CD14-positive monocyte (primary cell): ENCODE results near the gene GATA5. TPM values are rescaled to one million over a fixed set of nuclear protein-coding genes. Genes with fewer than 3 reads are reported as not detected.

ENCODE experiments used
- DNase-seq, 3 donors: peaks; one replicate each; pipeline ENCODE4 v3.0.0-alpha.2; 2011 to 2022
- H2AFZ ChIP-seq: 2 replicates; pipeline ENCODE4 v1.6.0; 2012; ENCODE audit warnings: mild to moderate bottlenecking, low read depth, low read length, inconsistent platforms; ENCODE audit not compliant: insufficient read depth, poor library complexity, severe bottlenecking
- H3K27ac ChIP-seq, 2 donors: 1 replicate in 1 of 2; 2 replicates in 1 of 2; pipeline ENCODE4 v1.5.1; 2012 to 2013; ENCODE audit warnings: low read length in 2 of 2, control low read depth in 1 of 2, inconsistent platforms in 1 of 2, low read depth in 1 of 2, mild to moderate bottlenecking in 1 of 2
- H3K27me3 ChIP-seq, 2 donors: one replicate each; pipeline versions ENCODE4 v1.6.0 to v1.6.1; 2011 to 2013; ENCODE audit warnings: low read length in 2 of 2; ENCODE audit not compliant: control insufficient read depth in 2 of 2, insufficient read depth in 2 of 2
- H3K36me3 ChIP-seq, 2 donors: replicated peaks in 1 of 2; 1 replicate in 1 of 2; 2 replicates in 1 of 2; pipeline versions ENCODE4 v1.5.1 to v1.6.1; 2012 to 2013; ENCODE audit warnings: low read length in 2 of 2, control low read depth in 1 of 2, inconsistent platforms in 1 of 2, mild to moderate bottlenecking in 1 of 2; ENCODE audit not compliant: insufficient read depth in 2 of 2, control insufficient read depth in 1 of 2
- H3K4me1 ChIP-seq, 2 donors: 1 replicate in 1 of 2; 2 replicates in 1 of 2; pipeline versions ENCODE4 v1.5.1 to v1.6.1; 2012 to 2013; ENCODE audit warnings: low read length in 2 of 2, control low read depth in 1 of 2, inconsistent platforms in 1 of 2, mild to moderate bottlenecking in 1 of 2, moderate library complexity in 1 of 2; ENCODE audit not compliant: insufficient read depth in 2 of 2, control insufficient read depth in 1 of 2
- H3K4me2 ChIP-seq: replicated peaks from 2 replicates; pipeline ENCODE3; 2012; ENCODE audit warnings: low read length, moderate library complexity, mild to moderate bottlenecking; ENCODE audit not compliant: poor library complexity, severe bottlenecking; ENCODE audit errors: extremely low read depth
- H3K4me3 ChIP-seq, 3 experiments: fragments of 200-600 bp in 1 of 3; sonication (generic) in 1 of 3; replicated peaks in 1 of 3; 1 replicate in 2 of 3; 2 replicates in 1 of 3; pipeline ENCODE4 v1.5.1; 2011 to 2013; ENCODE audit warnings: low read length in 3 of 3, mild to moderate bottlenecking in 3 of 3, control low read depth in 2 of 3, low read depth in 2 of 3, inconsistent platforms in 1 of 3, moderate library complexity in 1 of 3
- H3K79me2 ChIP-seq: 2 replicates; pipeline ENCODE4 v1.6.0; 2012; ENCODE audit warnings: mild to moderate bottlenecking, control low read depth, inconsistent platforms, low read length, moderate library complexity; ENCODE audit not compliant: insufficient read depth
- H3K9ac ChIP-seq: 2 replicates; pipeline ENCODE4 v1.6.0; 2017; ENCODE audit warnings: low read length, mild to moderate bottlenecking; ENCODE audit not compliant: insufficient read depth, poor library complexity, severe bottlenecking
- H3K9me3 ChIP-seq, 2 donors: replicated peaks in 1 of 2; 1 replicate in 1 of 2; 2 replicates in 1 of 2; pipeline versions ENCODE4 v1.5.1 to v1.6.1; 2012 to 2013; ENCODE audit warnings: low read length in 2 of 2, control low read depth in 1 of 2; ENCODE audit not compliant: control insufficient read depth in 1 of 2, insufficient read depth in 1 of 2
- H4K20me1 ChIP-seq: 2 replicates; pipeline ENCODE4 v1.6.0; 2012; ENCODE audit warnings: mild to moderate bottlenecking, low read length, control low read depth, moderate library complexity; ENCODE audit not compliant: insufficient read depth
- H3K27ac Mint-ChIP-seq, 7 donors: one replicate each; pipeline ENCODE4 v1.8.0; 2020; ENCODE audit warnings: mild to moderate bottlenecking in 7 of 7, mixed read lengths in 7 of 7, moderate library complexity in 6 of 7, inconsistent platforms in 2 of 7
- H3K27me3 Mint-ChIP-seq, 3 donors: one replicate each; pipeline ENCODE4 v1.8.0; 2021 to 2022; ENCODE audit warnings: low read depth in 3 of 3, mild to moderate bottlenecking in 3 of 3, mixed read lengths in 3 of 3, moderate library complexity in 3 of 3, inconsistent platforms in 1 of 3
- H3K36me3 Mint-ChIP-seq, 2 donors: one replicate each; pipeline ENCODE4 v1.8.0; 2020; ENCODE audit warnings: mixed read lengths in 2 of 2, inconsistent platforms in 1 of 2, mild to moderate bottlenecking in 1 of 2
- H3K4me1 Mint-ChIP-seq: one replicate; pipeline ENCODE4 v1.8.0; 2020; ENCODE audit warnings: mild to moderate bottlenecking, mixed read lengths
- H3K4me3 Mint-ChIP-seq, 2 donors: one replicate each; pipeline ENCODE4 v1.8.0; 2020; ENCODE audit warnings: mild to moderate bottlenecking in 2 of 2, mixed read lengths in 2 of 2, moderate library complexity in 1 of 2
- H3K9me3 Mint-ChIP-seq, 7 donors: one replicate each; pipeline ENCODE4 v1.8.0; 2020 to 2022; ENCODE audit warnings: mixed read lengths in 7 of 7, mild to moderate bottlenecking in 6 of 7, moderate library complexity in 6 of 7, inconsistent platforms in 2 of 7
- WGBS: methylation state at CpG from one replicate; pipeline ENCODE4 v1.1.5; 2013; ENCODE audit warnings: missing lambda C conversion rate; ENCODE audit not compliant: insufficient coverage; 5-methylcytosine and 5-hydroxymethylcytosine counted together
- intact Hi-C, 2 donors: fragments of 100-400 bp; cut with micrococcal nuclease; formaldehyde crosslinking; loops; one replicate each; pipeline versions ENCODE4 v1.15.0 to v1.15.1; 2023
- polyA minus RNA-seq: library from RNA; depleted of rRNA, polyadenylated mRNA; stranded (reverse); fragments of >200 nt; gene quantifications from 2 replicates; pipeline ENCODE4 v1.2.3, GENCODE V29; 2012
- polyA plus RNA-seq, 3 donors: library from polyadenylated mRNA; depleted of rRNA in 1 of 3; unstranded in 2 of 3; stranded (reverse) in 1 of 3; fragments of 300-500 nt in 2 of 3; fragments of >200 nt in 1 of 3; fragmentation: Illumina TruSeq in 2 of 3; gene quantifications; 1 replicate in 2 of 3; 2 replicates in 1 of 3; pipeline ENCODE4 v1.2.3, GENCODE V29; 2012 to 2021
- total RNA-seq, 12 experiments: library from RNA in 1 of 12; stranded (reverse) in 1 of 12; fragments of 120-200 nt in 1 of 12; gene quantifications; one replicate each; pipeline ENCODE4 v1.2.4 and lab custom pipeline; 2013 to 2026; ENCODE audit warnings: mixed read lengths in 6 of 12, inconsistent platforms in 1 of 12
- TF ChIP-seq, protein P1 (sequence below): fragments of 200-600 bp; IDR thresholded peaks from one replicate; pipeline ENCODE4 v1.8.0; 2022; ENCODE audit warnings: antibody characterized with exemption, mild to moderate bottlenecking

GATA5 gene
- total RNA-seq (2013) = not detected
- polyA plus RNA-seq = not detected
- polyA minus RNA-seq = not detected in 2 replicates
- 0 to 0.45 (median 0.05) reads per million in 11 experiments for total RNA-seq (lab: John Stamatoyannopoulos, UW)

DNA sequence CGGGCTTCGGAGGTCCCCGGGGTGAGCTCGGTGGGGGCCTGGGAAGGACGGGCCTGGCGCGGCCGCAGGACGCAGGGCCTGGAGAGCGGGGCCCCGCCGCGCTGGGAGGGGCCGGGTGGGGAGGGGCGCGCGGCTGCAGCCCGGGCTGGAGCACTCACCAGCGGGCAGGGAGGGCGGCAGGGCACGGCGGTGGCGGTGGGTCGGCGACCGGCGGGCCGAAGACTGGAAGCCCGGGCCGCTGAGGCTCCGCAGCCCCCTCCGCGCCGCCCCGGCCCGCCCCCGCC, at the start of gene GATA5:
TSS of gene GATA5 (minus strand) at position 224 of the 284 bp plus-strand sequence. CDS start 474 bp downstream, outside the sequence.
- Mint-ChIP-seq H3K27ac (no peak within 1 kb of the TSS), H3K4me3 (peak within 1 kb of the TSS in 1 of 2 donors; percentile 87), H3K27me3 (peaks cover 58 to 91% (median 69%) of the 10 kb centered on the region in 3 donors), H3K36me3 (peaks cover 0 to 1% of the 10 kb centered on the region in 2 donors), H3K9me3 (peaks cover 0 to 10% (median 5%) of the 10 kb centered on the region in 7 donors), H3K4me1 (no peaks in the 10 kb centered on the region)
- Histone ChIP-seq H2AFZ (no peak within 1 kb of the TSS), H3K4me3 (no peak within 1 kb of the TSS), H3K4me2 (no peak within 1 kb of the TSS), H3K4me1 (no peaks in the 10 kb centered on the region), H4K20me1 (no peaks in the 10 kb centered on the region), H3K9me3 (peaks cover 0 to 5% of the 10 kb centered on the region in 2 donors), H3K79me2 (no peaks in the 10 kb centered on the region), H3K27me3 (peaks cover 23 to 80% of the 10 kb centered on the region in 2 donors), H3K27ac (no peak within 1 kb of the TSS), H3K36me3 (no peaks in the 10 kb centered on the region), H3K9ac (no peak within 1 kb of the TSS)
- TF ChIP-seq, protein P1, sequence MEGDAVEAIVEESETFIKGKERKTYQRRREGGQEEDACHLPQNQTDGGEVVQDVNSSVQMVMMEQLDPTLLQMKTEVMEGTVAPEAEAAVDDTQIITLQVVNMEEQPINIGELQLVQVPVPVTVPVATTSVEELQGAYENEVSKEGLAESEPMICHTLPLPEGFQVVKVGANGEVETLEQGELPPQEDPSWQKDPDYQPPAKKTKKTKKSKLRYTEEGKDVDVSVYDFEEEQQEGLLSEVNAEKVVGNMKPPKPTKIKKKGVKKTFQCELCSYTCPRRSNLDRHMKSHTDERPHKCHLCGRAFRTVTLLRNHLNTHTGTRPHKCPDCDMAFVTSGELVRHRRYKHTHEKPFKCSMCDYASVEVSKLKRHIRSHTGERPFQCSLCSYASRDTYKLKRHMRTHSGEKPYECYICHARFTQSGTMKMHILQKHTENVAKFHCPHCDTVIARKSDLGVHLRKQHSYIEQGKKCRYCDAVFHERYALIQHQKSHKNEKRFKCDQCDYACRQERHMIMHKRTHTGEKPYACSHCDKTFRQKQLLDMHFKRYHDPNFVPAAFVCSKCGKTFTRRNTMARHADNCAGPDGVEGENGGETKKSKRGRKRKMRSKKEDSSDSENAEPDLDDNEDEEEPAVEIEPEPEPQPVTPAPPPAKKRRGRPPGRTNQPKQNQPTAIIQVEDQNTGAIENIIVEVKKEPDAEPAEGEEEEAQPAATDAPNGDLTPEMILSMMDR = no peak
- intact Hi-C loops = no loop called here
- no peak for DNase-seq
- 2% methylated on average over 37 of the region's 37 CpGs for WGBS

GRCh38 chr20:62525014-62525413, 49.2 kb upstream of the GATA5 start:
- H3K36me3 Mint-ChIP-seq = no peaks in the 10 kb centered on the region
- Histone ChIP-seq H3K9me3 (no peaks in the 10 kb centered on the region), H3K79me2 (no peaks in the 10 kb centered on the region), H4K20me1 (no peaks in the 10 kb centered on the region), H3K27me3 (peaks cover 0 to 3% of the 10 kb centered on the region in 2 donors), H3K36me3 (no peaks in the 10 kb centered on the region), H3K4me2 (no peak overlapping the region), H3K4me3 (no peak overlapping the region), H3K9ac (no peak overlapping the region), H3K4me1 (no peaks in the 10 kb centered on the region), H3K27ac (no peak overlapping the region), H2AFZ (no peak overlapping the region)
- WGBS = 70% methylated on average over 6 of the region's 15 CpGs
- intact Hi-C loops = no loop called here
- H3K27me3 Mint-ChIP-seq = peaks cover 12 to 31% (median 13%) of the 10 kb centered on the region in 3 donors
- DNase-seq = no peak
- no peak overlapping the region for H3K27ac Mint-ChIP-seq
- H3K4me3 Mint-ChIP-seq = no peak overlapping the region
- H3K9me3 Mint-ChIP-seq = no peaks in the 10 kb centered on the region
- H3K4me1 Mint-ChIP-seq = no peaks in the 10 kb centered on the region
- TF ChIP-seq, protein P1 = no peak
